WTC11 (cell line): ENCODE results near the gene MEIKIN.

Experiments used
- CTCF ChIP-seq: fragments of 200-600 bp; IDR thresholded peaks from 2 replicates; pipeline ENCODE4 v1.8.0; 2022; ENCODE audit warnings: antibody characterized with exemption
- MAX ChIP-seq: sonication (generic); formaldehyde crosslinking; IDR thresholded peaks from 2 replicates; pipeline ENCODE4 v1.8.0; 2022; ENCODE audit warnings: mild to moderate bottlenecking, missing genetic modification reagents
- USF2 ChIP-seq: sonication (generic); formaldehyde crosslinking; IDR thresholded peaks from 2 replicates; pipeline ENCODE4 v1.8.1; 2023; ENCODE audit warnings: mild to moderate bottlenecking, missing genetic modification reagents, moderate library complexity

GRCh38 chr5:131986161-131986912, 40.9 kb upstream of the MEIKIN start:
- TF ChIP-seq CTCF = no peak
- TF ChIP-seq USF2 (CRISPR knock-in tag) = no peak
- TF ChIP-seq MAX (CRISPR knock-in tag) = no peak
